ENCODE measurements around the gene SRGAP3.

DNA sequence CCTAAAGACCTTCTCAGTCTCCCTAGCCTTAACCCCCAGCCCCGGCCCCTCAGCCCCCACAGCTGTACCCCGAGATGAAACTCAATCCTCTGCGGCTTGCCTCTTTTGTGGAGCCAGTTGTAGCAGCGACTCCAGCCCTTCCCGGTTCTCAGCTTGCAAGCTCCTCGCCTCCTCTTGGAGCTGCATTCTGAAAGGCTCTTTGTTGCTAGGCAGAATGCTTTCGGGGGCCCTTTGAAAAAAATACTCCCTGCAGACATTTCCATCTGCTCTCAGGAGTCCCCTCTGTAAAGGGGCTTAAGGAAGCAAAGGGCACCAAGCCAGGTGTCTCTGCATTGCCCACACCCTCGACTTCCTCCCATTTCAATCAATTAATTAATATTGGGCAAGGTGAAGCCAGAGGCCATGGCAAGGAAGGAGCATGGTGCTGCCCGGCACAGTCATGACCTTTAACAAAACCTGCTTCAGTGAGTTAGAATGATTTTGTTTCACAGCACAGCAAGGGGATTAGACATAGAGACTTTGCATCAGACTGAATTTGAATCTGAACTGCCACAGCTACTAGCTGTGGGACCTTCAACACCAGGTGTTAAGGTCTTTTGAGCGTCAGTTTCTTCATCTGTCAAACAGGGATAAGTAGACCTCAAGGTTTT, 65.5 kb downstream of the SRGAP3 start:
- TF ChIP-seq EP300 (IDR thresholded peaks at IDR 0.05) (no peak), POLR2AphosphoS5 (IDR thresholded peaks at IDR 0.05) (no peak), POLR2A (IDR thresholded peaks at IDR 0.05) (no peak)
- TF ChIP-seq, protein P1, sequence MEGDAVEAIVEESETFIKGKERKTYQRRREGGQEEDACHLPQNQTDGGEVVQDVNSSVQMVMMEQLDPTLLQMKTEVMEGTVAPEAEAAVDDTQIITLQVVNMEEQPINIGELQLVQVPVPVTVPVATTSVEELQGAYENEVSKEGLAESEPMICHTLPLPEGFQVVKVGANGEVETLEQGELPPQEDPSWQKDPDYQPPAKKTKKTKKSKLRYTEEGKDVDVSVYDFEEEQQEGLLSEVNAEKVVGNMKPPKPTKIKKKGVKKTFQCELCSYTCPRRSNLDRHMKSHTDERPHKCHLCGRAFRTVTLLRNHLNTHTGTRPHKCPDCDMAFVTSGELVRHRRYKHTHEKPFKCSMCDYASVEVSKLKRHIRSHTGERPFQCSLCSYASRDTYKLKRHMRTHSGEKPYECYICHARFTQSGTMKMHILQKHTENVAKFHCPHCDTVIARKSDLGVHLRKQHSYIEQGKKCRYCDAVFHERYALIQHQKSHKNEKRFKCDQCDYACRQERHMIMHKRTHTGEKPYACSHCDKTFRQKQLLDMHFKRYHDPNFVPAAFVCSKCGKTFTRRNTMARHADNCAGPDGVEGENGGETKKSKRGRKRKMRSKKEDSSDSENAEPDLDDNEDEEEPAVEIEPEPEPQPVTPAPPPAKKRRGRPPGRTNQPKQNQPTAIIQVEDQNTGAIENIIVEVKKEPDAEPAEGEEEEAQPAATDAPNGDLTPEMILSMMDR (IDR thresholded peaks at IDR 0.05) = no peak
